Measurements from ENCODE around the gene DELE1.
"Not testable (repeated sequence)": the region's sequence is repeated elsewhere in the genome, so short reads cannot be mapped to it uniquely, and the experiment has no call there.

The DELE1 gene

GRCh38 chr5:141889282-141889871, 34.3 kb upstream of the DELE1 start:
- DNase-seq = no peak

GRCh38 chr5:141890429-141890828, 33.2 kb upstream of the DELE1 start:
- not testable (repeated sequence) for DNase-seq

DNA sequence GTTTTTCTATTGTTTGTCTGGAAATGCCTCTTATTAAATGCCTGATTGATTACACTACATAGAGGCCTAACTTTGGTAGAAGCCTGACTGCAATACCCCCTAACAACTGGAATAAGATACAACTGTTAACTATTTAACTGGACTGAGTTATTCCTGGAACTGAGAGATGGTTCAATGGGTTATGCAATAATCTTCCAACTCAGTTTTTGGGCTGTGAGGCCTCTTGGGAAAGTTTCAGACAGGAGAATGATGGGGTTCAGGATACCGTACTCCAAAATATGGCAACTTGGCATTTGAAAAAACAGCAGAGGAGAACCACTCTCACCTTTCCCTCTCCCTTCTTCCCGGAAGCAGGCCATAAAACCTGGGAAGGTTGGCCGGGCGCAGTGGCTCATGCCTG, 26.2 kb upstream of the DELE1 start:
- no peak for DNase-seq

DNA sequence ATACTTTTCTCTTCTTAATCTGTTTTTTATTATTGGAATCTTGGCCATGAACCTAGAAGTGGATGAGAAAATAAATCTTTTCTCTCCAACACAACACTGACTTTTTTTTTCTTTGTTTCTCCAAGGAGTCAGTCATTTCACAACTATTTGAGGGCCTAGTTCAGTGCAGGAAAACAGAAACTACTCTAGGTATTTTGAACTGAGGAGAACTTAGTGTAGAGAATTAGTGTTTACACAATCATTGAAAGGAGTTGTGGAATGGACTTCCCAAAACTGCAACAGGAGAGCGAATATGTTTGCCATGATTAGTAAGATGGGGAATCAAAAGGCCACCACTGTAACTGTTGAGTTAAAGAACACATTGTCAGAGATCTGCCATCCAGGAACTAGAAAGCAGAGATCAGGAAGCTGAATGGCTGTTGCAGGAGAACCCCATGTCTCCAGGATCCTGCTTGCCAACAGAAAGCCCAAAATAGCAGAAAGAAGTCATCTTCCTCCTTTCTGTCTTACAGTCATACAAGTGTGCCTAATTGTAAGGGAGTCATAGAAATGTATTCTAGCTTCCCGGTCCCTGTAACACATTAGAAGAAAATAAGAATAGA, 25.1 kb upstream of the DELE1 start:
- DNase-seq = no peak

DNA sequence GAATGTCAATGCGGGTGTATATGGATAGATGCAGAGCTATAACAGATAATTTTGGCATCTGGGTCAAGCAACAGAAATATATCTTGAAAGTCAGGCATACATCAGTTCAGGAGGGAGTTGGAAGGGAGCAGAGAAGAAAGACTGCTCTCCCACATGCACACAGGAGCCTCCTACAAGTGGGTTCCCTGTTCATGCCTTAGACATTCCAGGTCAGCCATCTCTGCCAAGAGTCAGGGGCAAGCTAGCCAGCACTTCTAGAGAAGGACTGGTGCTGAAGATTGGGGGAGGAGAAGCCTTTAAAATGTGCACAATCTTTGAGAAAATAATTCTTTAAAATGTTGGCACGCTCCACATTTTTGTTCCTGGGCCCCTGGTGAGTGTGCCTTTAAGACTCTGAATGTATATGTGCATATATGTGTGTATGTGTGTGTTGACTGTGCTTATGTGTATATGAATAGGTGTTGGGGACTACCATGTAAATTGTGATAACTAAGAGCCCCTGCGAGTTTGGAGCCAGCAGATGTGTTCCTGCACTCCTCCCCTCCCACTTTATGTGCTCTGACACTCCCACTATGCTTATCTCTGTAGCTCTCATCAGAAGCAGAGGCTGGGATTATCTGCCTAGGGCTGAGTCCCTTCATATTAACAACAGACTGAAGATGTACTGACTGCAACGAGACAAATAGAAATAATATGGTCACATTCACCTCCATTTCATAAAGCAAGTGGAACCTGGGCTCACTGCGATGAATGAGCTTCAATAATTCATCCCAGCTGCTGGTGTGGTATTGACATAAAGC, 21.5 kb upstream of the DELE1 start:
- DNase-seq = peak; percentile 38

- DNase-seq = no peak
Observed at GRCh38 chr5:141903261-141903660, 20.4 kb upstream of the DELE1 start.

DNA sequence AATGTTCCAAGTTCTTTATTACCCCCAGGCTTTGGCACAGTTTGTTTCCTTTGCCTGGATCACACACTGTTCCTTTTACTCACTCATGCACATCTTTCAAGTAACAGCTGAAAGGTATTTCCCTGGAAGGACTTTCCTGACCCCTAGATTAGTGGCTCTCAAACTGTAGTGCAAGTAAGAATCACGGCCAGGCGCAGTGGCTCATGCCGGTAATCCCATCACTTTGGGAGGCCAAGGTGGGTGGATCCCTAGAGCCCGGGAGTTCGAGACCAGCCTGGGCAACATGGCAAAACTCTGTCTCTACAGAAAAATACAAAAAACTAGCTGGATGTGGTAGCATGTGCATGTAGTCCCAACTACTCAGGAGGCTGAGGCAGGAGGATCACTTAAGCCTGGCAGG, 19.1 kb upstream of the DELE1 start:
- no peak for DNase-seq

GRCh38 chr5:141906517-141906916, 17.2 kb upstream of the DELE1 start:
- DNase-seq = no peak

DNA sequence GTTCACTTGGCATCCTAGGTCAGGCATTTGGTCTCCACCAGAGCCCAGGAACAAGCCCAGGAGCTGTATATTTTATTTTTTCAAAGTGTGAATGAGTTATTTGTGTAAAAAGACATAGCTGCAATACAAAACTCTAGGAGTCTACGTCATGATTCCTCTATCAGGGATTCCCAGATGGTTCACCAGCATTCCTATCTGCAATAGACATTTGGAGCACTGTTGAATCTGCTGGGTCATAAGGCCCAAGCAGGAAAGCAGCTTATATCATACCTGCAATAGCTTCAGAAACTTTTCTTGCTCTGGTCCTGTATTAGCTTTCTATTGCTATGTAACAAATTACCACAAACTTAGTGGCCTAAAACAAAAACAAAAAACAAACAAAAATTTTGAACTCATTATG, 16.7 kb upstream of the DELE1 start:
- no peak for DNase-seq

DNA sequence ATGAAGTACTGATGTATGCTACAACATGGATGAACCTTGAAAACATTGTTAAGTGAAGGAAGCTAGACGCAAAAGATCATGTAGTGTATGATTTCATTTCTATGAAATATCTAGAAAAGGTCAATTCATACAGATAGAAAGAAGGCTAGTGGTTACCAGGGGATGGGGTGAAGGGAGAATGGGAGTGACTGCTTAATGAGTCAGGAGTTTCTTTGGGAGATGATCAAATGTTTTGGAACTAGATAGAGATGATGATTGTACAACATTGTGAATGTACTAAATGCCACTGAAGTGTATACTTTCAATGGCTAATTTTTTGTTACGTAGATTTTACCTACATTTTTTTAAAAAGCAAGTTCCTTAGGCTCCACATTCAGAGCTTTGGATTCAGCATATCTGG, 14.9 kb upstream of the DELE1 start:
- DNase-seq = no peak

- DNase-seq = no peak
Observed at GRCh38 chr5:141909212-141909611, 14.5 kb upstream of the DELE1 start.

- no peak for DNase-seq
Observed at GRCh38 chr5:141910271-141910673, 13.4 kb upstream of the DELE1 start.

- DNase-seq = no peak
Observed at GRCh38 chr5:141913560-141914198, 10.0 kb upstream of the DELE1 start.

- DNase-seq = peak; percentile 21
Observed at GRCh38 chr5:141914199-141914743, 9.4 kb upstream of the DELE1 start.

GRCh38 chr5:141914797-141915196, 8.9 kb upstream of the DELE1 start:
- no peak for DNase-seq

GRCh38 chr5:141915881-141916336, 7.8 kb upstream of the DELE1 start:
- DNase-seq = no peak

DNA sequence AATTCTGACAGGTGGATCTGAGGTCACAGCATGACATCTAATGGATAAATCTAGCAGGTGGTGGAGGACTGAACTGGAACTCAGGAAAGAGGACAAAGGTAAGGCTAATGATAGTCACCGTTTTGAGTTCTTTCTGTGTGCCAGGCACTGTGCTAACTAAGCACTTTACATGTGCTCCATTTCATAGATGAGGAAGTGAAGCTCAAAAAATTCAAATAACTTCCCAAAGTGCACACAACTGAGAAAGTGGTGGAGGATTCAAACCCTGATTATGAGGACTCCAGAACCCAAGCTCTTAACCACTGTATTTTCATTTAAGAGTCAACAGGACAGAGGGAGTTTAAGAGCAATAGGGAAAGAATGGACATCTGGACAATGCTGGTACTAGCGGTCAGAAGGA, 7.1 kb upstream of the DELE1 start:
- DNase-seq = no peak

DNA sequence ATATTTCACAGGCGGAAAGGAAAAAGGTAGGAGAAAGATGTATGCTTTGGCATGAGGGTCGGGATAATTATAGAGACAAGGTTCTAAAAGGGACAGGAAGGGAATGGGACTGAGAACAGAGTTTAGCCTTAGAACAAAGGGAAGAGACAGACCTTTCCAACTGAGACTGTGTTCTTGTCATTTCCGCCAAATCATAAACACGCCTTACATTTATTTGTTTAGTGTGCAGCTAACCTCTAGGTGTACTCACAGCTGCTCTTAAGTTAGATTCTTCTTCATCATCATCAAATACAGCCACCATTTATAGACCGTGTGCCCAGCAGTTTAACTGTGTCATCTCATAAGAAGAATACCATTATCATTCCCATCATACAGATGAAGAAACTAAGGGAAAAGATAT, 5.9 kb upstream of the DELE1 start:
- no peak for DNase-seq

GRCh38 chr5:141919218-141920119, 4.2 kb upstream of the DELE1 start:
- no peak for DNase-seq

DNA sequence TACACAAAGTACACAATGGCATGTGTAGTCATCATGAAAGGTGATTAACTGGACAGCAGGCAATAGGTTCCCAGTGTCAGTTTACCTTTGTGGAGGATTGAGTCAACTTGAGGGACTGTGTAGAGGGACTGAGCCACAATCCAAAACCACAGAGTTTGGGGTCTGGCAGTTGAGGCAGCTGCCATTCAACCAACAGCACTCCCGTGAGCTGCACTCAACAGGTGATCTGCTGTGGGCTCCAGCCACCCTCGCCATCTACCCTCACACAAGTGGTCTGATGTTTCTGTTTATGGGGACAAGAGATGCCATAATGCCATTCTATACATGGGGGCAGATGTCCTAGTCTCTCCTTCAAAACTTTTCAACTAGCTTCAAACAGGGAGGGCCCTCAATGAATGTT, 2.9 kb upstream of the DELE1 start:
- DNase-seq = no peak

DNA sequence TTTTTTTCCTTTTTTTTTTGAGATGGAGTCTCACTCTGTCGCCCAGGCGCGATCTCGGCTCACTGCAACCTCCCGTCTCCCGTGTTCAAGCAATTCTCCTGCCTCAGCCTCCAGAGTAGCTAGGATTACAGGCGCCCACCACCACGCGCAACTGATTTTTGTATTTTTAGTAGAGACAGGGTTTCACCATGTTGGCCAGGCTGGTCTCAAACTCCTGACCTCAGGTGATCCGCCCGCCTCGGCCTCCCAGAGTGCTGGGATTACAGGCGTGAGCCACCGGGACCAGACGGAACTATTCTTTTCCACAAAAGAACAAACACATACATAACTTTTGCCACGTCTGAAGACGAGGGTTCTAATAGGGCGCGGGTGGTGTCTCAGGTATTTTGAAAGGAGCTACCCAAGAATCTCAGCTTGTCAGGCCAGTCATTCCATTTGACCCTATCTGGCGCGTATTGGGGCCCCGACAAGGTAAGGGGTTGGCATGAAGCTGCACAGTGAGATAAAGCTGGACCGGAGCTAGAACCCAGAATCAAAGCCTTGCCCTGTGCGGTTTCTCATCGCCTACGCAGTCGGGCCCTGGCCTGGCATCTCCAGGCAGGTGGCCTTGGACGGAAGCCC, 734 bp upstream of the DELE1 start:
- DNase-seq = not testable (repeated sequence)

DNA sequence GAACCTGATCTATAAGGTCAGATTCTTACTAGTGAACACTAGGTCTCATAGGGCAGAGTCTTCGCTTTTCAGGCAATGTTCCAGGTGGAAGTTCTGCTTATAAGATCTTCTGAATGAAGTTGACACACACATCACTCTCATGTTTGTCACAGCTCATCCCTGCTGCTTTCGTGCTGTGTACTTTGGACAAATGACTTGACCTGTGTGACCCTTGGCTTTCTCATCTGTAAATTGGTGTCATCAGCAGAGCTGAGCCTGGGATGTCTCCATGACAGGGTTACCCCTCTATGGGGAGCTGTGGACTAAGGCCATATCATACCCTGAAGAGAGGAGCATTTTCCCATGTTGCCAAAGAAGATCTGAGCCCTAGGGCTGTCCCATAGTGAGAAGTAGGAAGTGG, 2.8 kb downstream of the DELE1 start:
- DNase-seq = no peak

Measured in NCI-H2227 treated with DMSO at 0.1 percent for 48 hours (cell line).